ENCODE measurements around the gene CSRNP2.
"Not testable (repeated sequence)": the region's sequence is repeated elsewhere in the genome, so short reads cannot be mapped to it uniquely, and the experiment has no call there.

The CSRNP2 gene

GRCh38 chr12:51083126-51083833 lies at the start of gene CSRNP2:
Gene CSRNP2, minus strand, starts transcription at chr12:51083596. Its CDS starts 7,035 bp downstream, at chr12:51076561.
- DNase-seq (ENCODE audit: low read depth) = peak; percentile 91

- DNase-seq (ENCODE audit: low read depth) = no peak
Observed at GRCh38 chr12:51132693-51133092, 49.3 kb upstream of the CSRNP2 start.

GRCh38 chr12:51131745-51132521 lies 48.5 kb upstream of the CSRNP2 start:
- DNase-seq (ENCODE audit: low read depth) = no peak

- no peak for DNase-seq (ENCODE audit: low read depth)
Observed at GRCh38 chr12:51128919-51129318, 45.5 kb upstream of the CSRNP2 start.

- no peak for DNase-seq (ENCODE audit: low read depth)
Observed at GRCh38 chr12:51127050-51127729, 43.8 kb upstream of the CSRNP2 start.

- no peak for DNase-seq (ENCODE audit: low read depth)
Observed at GRCh38 chr12:51126297-51126696, 42.9 kb upstream of the CSRNP2 start.

- no peak for DNase-seq (ENCODE audit: low read depth)
Observed at GRCh38 chr12:51124504-51124903, 41.1 kb upstream of the CSRNP2 start.

GRCh38 chr12:51122844-51123243 lies 39.4 kb upstream of the CSRNP2 start:
- no peak for DNase-seq (ENCODE audit: low read depth)

- no peak for DNase-seq (ENCODE audit: low read depth)
Observed at GRCh38 chr12:51118706-51119105, 35.3 kb upstream of the CSRNP2 start.

GRCh38 chr12:51115533-51115932 lies 32.1 kb upstream of the CSRNP2 start:
- no peak for DNase-seq (ENCODE audit: low read depth)

GRCh38 chr12:51108136-51108535 lies 24.7 kb upstream of the CSRNP2 start:
- no peak for DNase-seq (ENCODE audit: low read depth)

GRCh38 chr12:51103977-51104376 lies 20.6 kb upstream of the CSRNP2 start:
- DNase-seq (ENCODE audit: low read depth) = no peak

- no peak for DNase-seq (ENCODE audit: low read depth)
Observed at GRCh38 chr12:51098611-51099010, 15.2 kb upstream of the CSRNP2 start.

- no peak for DNase-seq (ENCODE audit: low read depth)
Observed at GRCh38 chr12:51090705-51091229, 7.4 kb upstream of the CSRNP2 start.

GRCh38 chr12:51087818-51088217 lies 4.4 kb upstream of the CSRNP2 start:
- DNase-seq (ENCODE audit: low read depth) = no peak

- no peak for DNase-seq (ENCODE audit: low read depth)
Observed at GRCh38 chr12:51086933-51087332, 3.5 kb upstream of the CSRNP2 start.

- no peak for DNase-seq (ENCODE audit: low read depth)
Observed at GRCh38 chr12:51085757-51086156, 2.4 kb upstream of the CSRNP2 start.

- DNase-seq (ENCODE audit: low read depth) = no peak
Observed at GRCh38 chr12:51082561-51083125, 753 bp downstream of the CSRNP2 start.

- DNase-seq (ENCODE audit: low read depth) = no peak
Observed at GRCh38 chr12:51081421-51081820, 2.0 kb downstream of the CSRNP2 start.

- DNase-seq (ENCODE audit: low read depth) = no peak
Observed at GRCh38 chr12:51080136-51080535, 3.3 kb downstream of the CSRNP2 start.

- not testable (repeated sequence) for DNase-seq (ENCODE audit: low read depth)
Observed at GRCh38 chr12:51078866-51079265, 4.5 kb downstream of the CSRNP2 start.

GRCh38 chr12:51078346-51078745 lies 5.0 kb downstream of the CSRNP2 start:
- DNase-seq (ENCODE audit: low read depth) = not testable (repeated sequence)

Data from stimulated activated CD8-positive, alpha-beta memory T cell treated with anti-CD3 and anti-CD28 coated beads, Interleukin-12 subunit alpha, Interleukin-12 subunit beta, amount 100 ng/mL, for 1 hour (primary cell).